ENCODE data around the gene SP5. TPM values are rescaled to one million over a fixed set of nuclear protein-coding genes. Genes with fewer than 3 reads are reported as not detected.

Gene SP5
- polyA plus RNA-seq, 12 donors, result 0.48 to 17.4 (median 6.5) TPM; not detected in 2

Other genes starting within 250 kb of the SP5 start
- gene ERICH2, start 55.0 kb downstream of the SP5 start, polyA plus RNA-seq (ENCODE audit: insufficient read length in 12 of 12), result 1 to 10 TPM in 3 of 12 donors, under 1 TPM in 6, not detected in 3; 0.62 to 2.4 (median 0.92) TPM
- 1 to 10 TPM in 6 of 12 donors, under 1 TPM in 4, not detected in 2; 0.41 to 2.7 (median 1.3) TPM for gene GAD1, start 101.5 kb downstream of the SP5 start, polyA plus RNA-seq (ENCODE audit: insufficient read length in 12 of 12)
- 100 to 1,000 TPM in 1 of 12 donors, 10 to 100 TPM in 10, not detected in 1; 66.6 to 104 (median 75.3) TPM for gene GORASP2, start 213.9 kb downstream of the SP5 start, polyA plus RNA-seq (ENCODE audit: insufficient read length in 12 of 12)

Measured in muscle of arm (tissue), 12 donors.